UCSD-AML1 (cell line): ENCODE data around the gene RSF1.
"Not testable (repeated sequence)": the region's sequence is repeated elsewhere in the genome, so short reads cannot be mapped to it uniquely, and the experiment has no call there.

Experiments
- DNase-seq: peaks from one replicate; lab custom pipeline; 2025; ENCODE audit not compliant: unreplicated experiment; lab: John Stamatoyannopoulos, UW

Gene RSF1

DNA sequence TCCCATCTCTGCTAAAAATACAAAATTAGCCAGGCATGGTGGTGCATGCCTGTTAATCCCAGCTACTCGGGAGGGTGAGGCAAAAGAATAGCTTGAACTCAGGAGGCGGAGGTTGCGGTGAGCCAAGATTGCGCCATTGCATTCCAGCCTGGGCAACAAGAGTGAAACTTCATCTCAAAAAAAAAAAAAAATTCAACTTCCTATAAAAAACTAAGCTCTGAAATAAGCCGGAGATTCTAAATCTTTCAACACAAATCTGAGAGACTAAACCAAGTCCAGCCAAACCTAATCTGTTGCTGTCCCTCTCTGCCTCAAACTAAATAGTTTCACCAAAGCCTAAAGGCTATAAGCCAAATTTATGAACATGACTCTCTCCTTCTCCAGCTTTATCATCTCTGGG lies 186.6 kb downstream of the RSF1 start:
- DNase-seq: not testable (repeated sequence)

DNA sequence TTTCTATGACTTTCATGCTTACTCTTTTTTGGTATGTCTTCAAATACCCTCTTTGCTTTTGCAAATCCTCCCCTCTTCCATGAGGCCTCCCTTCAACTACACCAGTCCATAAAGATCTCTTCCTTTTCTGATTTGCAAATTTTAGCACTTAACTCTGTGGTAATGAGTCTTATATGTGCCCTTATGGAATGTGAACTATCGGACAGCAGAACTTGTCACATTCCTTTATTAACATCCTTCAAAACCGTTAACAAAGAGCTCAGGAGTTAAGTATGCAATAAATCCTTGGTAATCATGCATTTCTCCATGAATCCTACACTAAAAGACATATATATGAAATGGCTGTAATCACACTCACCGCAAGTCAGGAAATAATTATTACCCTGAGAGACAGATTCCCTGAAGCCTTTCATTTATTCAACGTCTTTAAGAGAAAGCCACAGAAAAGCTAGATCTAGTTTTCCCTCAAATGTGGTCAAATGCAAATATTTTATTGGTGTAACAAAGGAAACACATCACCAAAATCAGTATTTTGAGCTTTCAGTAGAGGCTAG lies 190.3 kb downstream of the RSF1 start:
- DNase-seq: no peak

DNA sequence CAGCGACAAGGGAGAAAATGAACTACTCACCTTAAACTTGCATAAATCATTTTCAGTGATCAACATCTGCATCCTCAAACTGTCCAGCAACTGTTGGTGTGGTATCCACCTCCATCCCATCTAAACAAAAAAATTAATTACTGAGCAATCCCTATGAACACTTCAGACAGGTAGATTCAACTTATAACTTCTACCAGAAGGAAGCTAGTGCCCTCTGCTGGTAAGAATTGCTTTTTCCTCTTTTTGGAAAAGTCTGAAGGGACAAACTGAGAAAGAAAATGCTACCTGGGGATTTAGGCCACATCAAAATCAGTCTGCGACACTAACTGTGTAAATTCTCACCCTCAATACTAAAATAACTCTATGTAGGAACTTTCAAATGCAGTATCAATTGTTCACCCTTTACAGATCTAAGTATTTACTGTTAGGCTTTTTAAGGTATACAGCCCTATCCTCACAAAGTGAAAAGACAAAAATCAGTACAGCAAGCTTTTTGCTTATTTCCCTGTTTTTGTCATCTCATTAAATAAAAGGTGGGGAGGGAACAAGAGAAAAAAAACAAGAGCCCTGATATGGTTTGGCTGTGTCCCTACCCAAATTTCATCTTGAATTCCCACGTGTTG lies 200.8 kb downstream of the RSF1 start:
- no peak for DNase-seq

DNA sequence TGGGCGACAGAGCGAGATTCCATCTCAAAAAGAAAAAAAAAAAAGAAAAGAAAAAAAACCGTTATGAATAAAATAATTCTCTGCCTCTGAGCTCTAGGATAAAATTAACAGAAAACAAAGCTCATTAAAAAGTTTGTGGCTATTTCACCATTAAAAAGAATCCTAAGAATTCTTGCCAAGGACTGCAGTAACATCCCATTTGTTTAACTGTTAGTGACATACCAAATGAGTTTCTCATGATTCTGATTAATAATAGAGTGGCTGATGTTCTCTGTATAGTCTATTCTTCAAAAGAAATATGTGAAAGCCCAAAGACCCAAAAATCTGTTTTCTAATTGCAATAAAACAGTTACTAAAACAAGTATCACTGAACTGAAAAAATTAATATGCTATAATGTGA lies 202.6 kb downstream of the RSF1 start:
- DNase-seq: no peak

DNA sequence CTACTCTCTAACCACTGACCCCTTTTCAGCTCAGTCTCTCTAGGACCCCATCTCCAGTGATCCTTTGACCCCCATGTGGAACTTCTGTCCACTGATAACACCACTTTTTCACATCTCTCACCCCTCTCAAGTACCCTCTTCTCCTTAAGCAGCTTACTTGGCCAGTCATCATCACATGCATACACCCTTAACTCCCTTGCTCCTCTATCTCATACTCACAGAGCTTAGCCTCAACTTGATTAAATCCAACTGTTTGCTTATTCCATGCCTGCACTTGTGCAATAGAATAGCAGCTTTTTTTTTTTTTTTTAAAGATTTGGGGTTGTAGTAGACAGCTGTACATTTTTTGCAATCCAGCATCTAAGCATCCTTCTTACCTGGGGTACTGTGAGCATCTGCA lies 208.6 kb downstream of the RSF1 start:
- no peak for DNase-seq
